Ovary (tissue), 3 donors: ENCODE measurements around the gene CCNK.

Source experiments
- EP300 ChIP-seq: sonication (generic); formaldehyde crosslinking; IDR thresholded peaks from one replicate; pipeline ENCODE4 v1.6.1; 2017; ENCODE audit warnings: antibody characterized with exemption
- TF ChIP-seq, protein P1 (sequence below), 3 donors: fragments of 450-650 bp in 2 of 3; fragments of 200-600 bp in 1 of 3; IDR thresholded peaks; one replicate each; pipeline versions ENCODE4 v1.5.1 to v1.8.0; 2016 to 2022; ENCODE audit warnings: antibody characterized with exemption in 3 of 3, mild to moderate bottlenecking in 1 of 3
- donor health status: DM: no; HTN: no; CAD: no.

DNA sequence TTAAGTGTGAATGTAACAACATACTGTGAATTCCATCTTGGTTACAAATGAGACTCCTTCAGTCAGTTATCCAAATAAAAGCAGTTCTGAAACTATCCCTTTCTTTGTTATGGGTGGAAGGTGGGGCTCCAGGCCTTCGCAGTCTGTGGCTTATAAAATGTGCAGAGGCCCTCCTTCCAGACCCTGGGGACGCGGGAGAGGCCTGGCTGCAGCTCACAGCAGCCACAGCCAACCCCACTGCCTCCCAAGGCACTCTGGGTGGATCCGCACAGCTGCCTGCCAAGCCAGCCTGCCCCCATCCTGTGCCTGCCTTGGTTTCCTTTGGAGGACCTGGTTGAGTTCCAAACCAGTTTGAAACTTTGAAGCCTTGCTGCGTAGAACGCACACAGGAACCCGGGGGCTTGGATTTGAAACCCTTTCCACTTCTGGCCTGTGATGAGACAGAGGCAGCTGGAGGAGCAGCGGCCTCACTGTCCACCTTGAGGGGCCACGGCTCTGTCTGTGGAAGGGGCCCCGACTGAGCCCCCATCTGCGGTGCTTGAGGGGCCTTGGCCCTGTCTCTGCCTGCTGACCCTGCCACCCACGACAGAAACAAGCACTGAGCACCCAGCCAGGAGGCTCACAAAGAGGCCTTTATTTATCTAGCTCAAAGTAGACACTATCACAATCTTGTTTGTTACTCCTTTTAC is 30.4 kb downstream of the CCNK start:
- TF ChIP-seq, protein P1, sequence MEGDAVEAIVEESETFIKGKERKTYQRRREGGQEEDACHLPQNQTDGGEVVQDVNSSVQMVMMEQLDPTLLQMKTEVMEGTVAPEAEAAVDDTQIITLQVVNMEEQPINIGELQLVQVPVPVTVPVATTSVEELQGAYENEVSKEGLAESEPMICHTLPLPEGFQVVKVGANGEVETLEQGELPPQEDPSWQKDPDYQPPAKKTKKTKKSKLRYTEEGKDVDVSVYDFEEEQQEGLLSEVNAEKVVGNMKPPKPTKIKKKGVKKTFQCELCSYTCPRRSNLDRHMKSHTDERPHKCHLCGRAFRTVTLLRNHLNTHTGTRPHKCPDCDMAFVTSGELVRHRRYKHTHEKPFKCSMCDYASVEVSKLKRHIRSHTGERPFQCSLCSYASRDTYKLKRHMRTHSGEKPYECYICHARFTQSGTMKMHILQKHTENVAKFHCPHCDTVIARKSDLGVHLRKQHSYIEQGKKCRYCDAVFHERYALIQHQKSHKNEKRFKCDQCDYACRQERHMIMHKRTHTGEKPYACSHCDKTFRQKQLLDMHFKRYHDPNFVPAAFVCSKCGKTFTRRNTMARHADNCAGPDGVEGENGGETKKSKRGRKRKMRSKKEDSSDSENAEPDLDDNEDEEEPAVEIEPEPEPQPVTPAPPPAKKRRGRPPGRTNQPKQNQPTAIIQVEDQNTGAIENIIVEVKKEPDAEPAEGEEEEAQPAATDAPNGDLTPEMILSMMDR (IDR thresholded peaks at IDR 0.05): no peak
- no peak for TF ChIP-seq EP300
